Retina (tissue), 1 donor: ENCODE measurements around the gene LIMCH1.
"Not testable (repeated sequence)": the region's sequence is repeated elsewhere in the genome, so short reads cannot be mapped to it uniquely, and the experiment has no call there.

Experiments used
- DNase-seq: peaks from one replicate; pipeline ENCODE4 v3.0.0-alpha.2; 2016

Gene LIMCH1

GRCh38 chr4:41687971-41688370 is 150.0 kb downstream of the LIMCH1 start:
- no peak for DNase-seq

GRCh38 chr4:41692717-41693345 is 154.9 kb downstream of the LIMCH1 start:
- DNase-seq, result peak; percentile 74

GRCh38 chr4:41693629-41694028 is 155.7 kb downstream of the LIMCH1 start:
- peak; percentile 31 for DNase-seq

GRCh38 chr4:41696131-41696530 is 158.2 kb downstream of the LIMCH1 start:
- DNase-seq, result no peak

- DNase-seq, result no peak
Observed at GRCh38 chr4:41696763-41697162, 158.8 kb downstream of the LIMCH1 start.

- DNase-seq, result no peak
Observed at GRCh38 chr4:41701983-41702382, 164.0 kb downstream of the LIMCH1 start.

- DNase-seq, result no peak
Observed at GRCh38 chr4:41702770-41703169, 164.8 kb downstream of the LIMCH1 start.

- no peak for DNase-seq
Observed at GRCh38 chr4:41703785-41704184, 165.8 kb downstream of the LIMCH1 start.

GRCh38 chr4:41709844-41710481 is 172.0 kb downstream of the LIMCH1 start:
- no peak for DNase-seq

- DNase-seq, result not testable (repeated sequence)
Observed at GRCh38 chr4:41711654-41712053, 173.7 kb downstream of the LIMCH1 start.

- no peak for DNase-seq
Observed at GRCh38 chr4:41712425-41712824, 174.5 kb downstream of the LIMCH1 start.

- no peak for DNase-seq
Observed at GRCh38 chr4:41713768-41714167, 175.8 kb downstream of the LIMCH1 start.

- no peak for DNase-seq
Observed at GRCh38 chr4:41714364-41715000, 176.5 kb downstream of the LIMCH1 start.

GRCh38 chr4:41715155-41715554 is 177.2 kb downstream of the LIMCH1 start:
- no peak for DNase-seq

GRCh38 chr4:41718907-41719306 is 180.9 kb downstream of the LIMCH1 start:
- no peak for DNase-seq

GRCh38 chr4:41719417-41719816 is 181.5 kb downstream of the LIMCH1 start:
- DNase-seq, result no peak

- no peak for DNase-seq
Observed at GRCh38 chr4:41722181-41722580, 184.2 kb downstream of the LIMCH1 start.

GRCh38 chr4:41723286-41723685 is 185.3 kb downstream of the LIMCH1 start:
- no peak for DNase-seq

- DNase-seq, result no peak
Observed at GRCh38 chr4:41725254-41725653, 187.3 kb downstream of the LIMCH1 start.

- no peak for DNase-seq
Observed at GRCh38 chr4:41727861-41728572, 190.1 kb downstream of the LIMCH1 start.

- no peak for DNase-seq
Observed at GRCh38 chr4:41728573-41728913, 190.6 kb downstream of the LIMCH1 start.

- peak; percentile 49 for DNase-seq
Observed at GRCh38 chr4:41731569-41732126, 193.7 kb downstream of the LIMCH1 start.

- DNase-seq, result no peak
Observed at GRCh38 chr4:41734371-41734770, 196.4 kb downstream of the LIMCH1 start.
